Hematopoietic multipotent progenitor cell treated with erythropoietin and hydrocortisone succinate and interleukin-3 and kit ligand, for 8 days (in vitro differentiated cells): ENCODE data around the gene FRAS1.
"Not testable (repeated sequence)": the region's sequence is repeated elsewhere in the genome, so short reads cannot be mapped to it uniquely, and the experiment has no call there.

ENCODE experiments used
- DNase-seq: peaks from one replicate; pipeline ENCODE4 v3.0.0-alpha.2; 2015

Gene FRAS1

GRCh38 chr4:78059524-78059889 lies 2.4 kb downstream of the FRAS1 start:
- peak; percentile 74 for DNase-seq

GRCh38 chr4:78059938-78060337 lies 2.8 kb downstream of the FRAS1 start:
- DNase-seq = no peak

DNA sequence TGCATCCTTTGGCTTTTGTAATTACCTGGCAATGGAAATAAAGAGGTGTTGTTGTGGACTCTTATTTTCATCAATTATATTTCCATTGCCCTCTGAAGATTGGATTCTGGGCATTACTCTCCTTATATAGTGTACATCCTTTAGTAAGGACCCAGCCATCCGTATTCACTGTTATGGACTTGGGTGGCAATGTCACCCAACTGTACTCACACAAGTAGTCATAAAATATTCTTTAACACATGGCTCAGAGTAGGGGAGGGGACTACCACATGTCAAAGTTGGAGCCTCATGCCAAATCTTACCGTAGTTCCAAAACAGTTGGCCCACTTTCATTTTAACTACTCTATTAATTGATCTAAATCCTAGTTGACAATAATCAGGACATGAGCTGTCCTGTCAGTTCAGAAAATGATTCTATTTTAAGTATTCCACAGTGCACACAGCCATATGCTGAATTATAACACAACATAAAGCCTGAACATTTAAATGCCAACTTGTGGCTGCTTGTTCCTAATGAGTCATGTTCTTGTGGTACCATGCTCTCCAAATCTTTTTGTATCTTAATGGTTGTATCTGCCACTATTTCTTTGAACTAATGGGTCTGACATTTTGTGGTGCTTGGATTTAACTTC lies 4.9 kb downstream of the FRAS1 start:
- DNase-seq = no peak

GRCh38 chr4:78065508-78066192 lies 8.5 kb downstream of the FRAS1 start:
- no peak for DNase-seq

GRCh38 chr4:78068481-78068880 lies 11.4 kb downstream of the FRAS1 start:
- no peak for DNase-seq

GRCh38 chr4:78069319-78069718 lies 12.2 kb downstream of the FRAS1 start:
- DNase-seq = no peak

DNA sequence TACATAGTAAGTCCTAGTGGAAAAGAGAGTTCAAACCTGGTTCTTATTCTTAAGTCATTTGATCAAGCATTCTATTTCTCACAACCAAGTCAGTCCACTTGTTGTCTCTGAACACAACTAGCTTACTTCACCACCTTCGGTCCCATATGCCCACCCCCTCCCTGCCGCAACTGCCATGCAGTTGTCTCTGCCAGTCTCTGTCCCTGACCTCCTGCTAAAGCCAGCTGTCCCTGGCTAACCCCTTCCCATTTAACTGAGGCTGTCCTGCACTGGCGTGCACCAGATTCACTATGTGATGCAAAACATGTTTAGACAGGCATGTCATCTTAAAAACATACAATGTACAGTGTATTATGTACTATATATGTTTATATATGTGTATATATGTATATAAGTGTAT lies 12.7 kb downstream of the FRAS1 start:
- no peak for DNase-seq

DNA sequence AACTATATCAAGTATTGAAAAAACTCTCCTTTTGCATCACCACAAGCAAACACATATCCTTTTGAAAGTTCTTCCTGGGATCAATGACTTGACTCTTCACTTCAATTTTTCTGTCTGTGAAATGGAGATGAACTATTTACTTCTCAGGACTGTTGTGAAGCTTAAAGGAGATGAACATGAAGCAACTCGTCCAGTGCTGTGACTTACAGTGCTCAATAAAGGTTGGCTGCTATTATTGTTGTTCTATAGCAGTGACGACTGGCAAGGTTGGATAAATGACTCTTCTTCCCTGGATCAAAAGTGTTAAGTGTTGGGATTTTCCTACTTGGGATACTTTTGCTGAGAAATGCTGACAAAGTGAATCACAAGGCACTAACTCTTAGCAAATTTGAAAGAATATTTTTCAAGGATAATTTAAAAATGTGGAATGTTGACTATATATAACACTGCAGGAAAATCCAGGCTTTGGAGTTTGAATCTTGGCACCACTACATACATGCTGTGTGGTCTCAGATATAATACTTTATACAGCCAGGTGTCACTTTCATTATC lies 13.7 kb downstream of the FRAS1 start:
- no peak for DNase-seq

DNA sequence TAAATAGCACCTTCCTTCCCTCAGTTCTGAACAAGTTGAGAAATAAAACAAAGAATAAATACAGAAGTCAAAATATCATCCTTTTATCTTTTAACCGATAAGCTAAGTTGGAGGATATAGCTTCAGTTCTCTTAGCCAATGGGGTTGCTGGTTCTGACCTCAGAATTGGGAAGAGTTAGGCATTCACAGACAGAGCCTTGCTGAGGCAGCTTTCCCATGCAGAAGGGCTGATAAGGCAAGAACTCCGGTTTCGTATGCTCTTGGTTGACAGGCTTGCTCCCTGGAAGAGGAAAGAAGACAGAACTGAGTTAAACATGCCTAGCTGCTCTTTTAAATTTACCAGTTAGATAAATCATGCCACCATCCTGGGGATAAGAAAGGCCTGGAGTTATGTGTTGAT lies 17.6 kb downstream of the FRAS1 start:
- DNase-seq = no peak

GRCh38 chr4:78075986-78076385 lies 18.9 kb downstream of the FRAS1 start:
- DNase-seq = no peak

DNA sequence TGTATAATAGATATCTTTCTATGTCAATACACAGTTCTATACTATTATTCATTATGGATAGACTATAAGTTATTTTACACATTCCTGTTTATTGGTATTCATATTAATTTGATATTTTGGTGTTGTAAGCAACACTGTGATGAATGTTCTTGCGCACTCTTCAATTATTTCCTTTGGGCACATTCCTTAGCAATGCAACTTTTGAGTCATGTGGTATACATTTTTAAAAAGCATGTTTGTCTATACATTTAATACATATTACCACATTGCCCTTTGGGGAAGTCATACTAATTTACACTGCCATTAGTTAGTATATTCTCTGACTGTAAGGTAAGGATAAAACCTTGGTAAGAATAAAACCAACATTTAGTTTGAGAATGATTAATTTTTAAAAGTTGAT lies 21.0 kb downstream of the FRAS1 start:
- no peak for DNase-seq

- DNase-seq = no peak
Measured at GRCh38 chr4:78079726-78080430, 22.8 kb downstream of the FRAS1 start.

DNA sequence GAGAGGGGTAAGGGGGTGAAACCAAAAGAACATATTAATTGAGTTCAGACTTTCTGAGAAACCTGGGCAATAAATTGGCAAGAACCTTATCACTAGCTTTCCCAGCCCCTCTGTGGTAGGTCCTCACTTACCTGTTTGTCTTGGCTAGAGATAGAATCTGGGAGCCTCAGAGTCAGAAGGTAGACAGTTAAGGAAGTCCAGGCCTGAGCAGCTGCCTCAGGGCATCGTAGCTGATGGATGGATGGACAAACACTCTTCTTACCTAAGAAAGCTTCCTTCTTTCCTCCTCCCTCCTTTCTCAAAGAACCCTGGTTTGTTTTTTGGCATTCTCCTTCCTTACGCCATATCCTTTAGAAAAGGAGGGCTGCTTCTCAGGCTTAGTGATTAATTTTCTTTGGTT lies 24.4 kb downstream of the FRAS1 start:
- no peak for DNase-seq

GRCh38 chr4:78083035-78083434 lies 25.9 kb downstream of the FRAS1 start:
- no peak for DNase-seq

GRCh38 chr4:78091534-78091933 lies 34.4 kb downstream of the FRAS1 start:
- DNase-seq = no peak

DNA sequence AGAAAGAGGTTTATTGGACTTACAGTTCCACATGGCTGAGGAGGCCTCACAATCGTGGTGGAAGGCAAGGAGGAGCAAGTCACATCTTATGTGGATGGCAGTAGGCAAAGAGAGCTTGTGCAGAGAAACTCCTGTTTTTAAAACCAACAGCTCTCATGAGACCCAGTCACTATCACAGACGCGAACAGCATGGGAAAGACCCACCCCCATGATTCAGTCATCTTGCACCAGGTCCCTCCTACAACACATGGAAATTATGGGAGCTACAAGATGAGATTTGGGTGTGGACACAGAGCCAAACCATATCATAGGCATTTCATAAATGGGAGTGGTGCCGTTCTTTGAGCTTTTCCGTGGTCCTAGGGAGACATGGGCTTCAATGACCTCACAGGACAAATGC lies 35.2 kb downstream of the FRAS1 start:
- not testable (repeated sequence) for DNase-seq

DNA sequence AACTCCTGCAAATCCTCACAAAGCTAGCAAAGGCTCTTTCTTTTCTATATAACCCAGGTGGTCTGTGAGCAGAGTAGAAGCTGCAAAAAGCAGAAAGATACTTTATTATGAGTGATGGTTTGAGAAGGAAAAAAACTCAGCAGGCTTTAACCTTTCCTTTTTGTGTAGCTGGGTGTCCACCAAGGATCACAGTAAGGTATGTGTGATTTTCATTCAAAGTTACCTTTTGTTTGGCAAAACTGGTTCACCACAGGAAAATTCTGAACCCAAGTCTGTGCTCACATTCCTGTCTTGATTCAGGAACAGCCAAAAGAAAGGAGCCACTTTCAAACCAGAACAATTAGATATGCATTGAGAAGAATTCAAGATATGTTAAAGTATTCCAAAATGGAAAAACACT lies 35.7 kb downstream of the FRAS1 start:
- no peak for DNase-seq

DNA sequence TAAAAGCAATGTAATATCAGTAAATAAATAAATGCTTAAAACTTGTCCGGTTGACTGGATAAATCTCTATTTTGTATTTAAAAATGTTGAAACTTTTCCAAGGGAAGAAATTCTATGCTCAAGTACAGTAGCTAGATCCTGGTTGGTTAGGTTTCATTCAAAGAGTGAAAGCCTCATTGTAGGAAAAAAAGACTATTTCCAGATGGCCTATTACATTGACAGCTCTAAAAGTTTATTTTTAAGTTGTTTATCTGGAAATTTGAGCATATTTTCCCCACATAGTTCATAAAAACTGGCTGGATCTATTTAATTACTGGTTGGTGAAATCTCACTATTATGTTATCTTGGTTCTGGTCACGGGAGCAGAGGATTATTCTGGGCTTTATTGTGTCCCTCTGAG lies 38.0 kb downstream of the FRAS1 start:
- DNase-seq = no peak

DNA sequence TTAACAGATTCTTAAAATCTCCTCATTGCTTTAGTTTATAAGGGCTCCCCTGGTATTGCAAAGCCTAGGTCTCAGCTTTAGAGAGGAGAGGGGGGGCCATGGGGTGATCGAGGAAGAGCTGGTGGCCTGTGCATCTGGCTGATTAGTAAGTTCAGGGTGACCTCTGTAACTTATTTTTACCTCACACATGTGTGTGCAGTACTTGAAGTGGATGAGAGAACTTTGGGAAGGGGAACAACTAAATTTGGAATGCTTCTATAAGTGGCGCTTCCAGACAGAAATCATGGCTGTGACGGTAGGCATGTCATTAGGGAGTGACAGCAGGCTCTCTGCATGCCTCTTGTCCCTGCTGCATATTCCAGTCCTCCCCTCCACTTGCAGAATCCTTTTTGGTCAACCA lies 41.9 kb downstream of the FRAS1 start:
- no peak for DNase-seq

DNA sequence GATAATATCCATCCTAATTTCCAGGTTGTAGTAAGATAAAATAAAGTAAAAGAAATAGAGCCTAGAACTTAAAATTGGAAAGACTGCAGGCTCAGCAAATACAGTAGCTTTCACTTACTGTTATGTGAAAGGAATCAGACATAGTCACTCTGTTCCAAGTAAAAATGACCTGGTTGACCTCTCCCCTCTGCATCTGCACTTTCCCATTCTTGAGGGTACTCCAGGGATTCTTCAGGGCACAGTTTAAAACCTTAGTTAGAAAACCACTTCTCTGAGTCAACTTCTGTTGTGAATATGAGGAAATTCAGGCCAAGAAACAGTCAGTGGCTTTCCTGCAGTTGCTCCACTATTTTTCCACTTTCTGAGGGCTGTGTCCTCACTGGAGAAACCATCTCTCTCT lies 42.9 kb downstream of the FRAS1 start:
- DNase-seq = no peak

GRCh38 chr4:78119698-78120097 lies 62.6 kb downstream of the FRAS1 start:
- no peak for DNase-seq

- DNase-seq = no peak
Measured at GRCh38 chr4:78120144-78120880, 63.2 kb downstream of the FRAS1 start.

DNA sequence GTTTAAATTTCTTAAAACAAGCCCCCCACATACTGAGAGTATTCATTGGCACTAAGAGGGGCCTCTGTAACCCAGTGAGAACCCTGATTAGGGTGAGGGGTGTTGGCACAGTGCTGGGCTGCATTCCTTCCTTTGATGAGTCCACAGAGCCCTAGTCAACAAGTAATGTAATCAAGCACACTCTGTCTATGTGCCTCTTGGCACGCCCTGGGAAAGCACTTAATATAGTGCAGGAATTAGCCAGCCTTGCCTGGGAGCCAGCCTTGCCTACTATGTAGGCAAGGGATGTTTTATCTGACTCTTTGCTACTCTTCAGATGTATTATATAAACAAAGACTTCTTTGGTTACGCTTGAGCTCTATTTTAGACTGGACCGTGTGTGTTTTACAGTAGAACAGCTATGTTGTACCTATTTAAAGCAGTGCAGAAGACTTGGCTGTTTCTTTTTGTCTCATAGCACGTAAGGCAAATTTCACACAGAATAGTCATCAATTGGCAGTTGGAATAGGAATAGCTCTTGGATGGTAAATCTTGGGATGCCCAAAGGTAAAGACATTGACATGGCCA lies 64.3 kb downstream of the FRAS1 start:
- no peak for DNase-seq
